Fibroblast of lung (primary cell): ENCODE data around the gene NDUFV1. TPM values are rescaled to one million over a fixed set of nuclear protein-coding genes. Genes with fewer than 3 reads are reported as not detected.

Source experiments
- DNase-seq, 2 donors: peaks; one replicate each; pipeline versions ENCODE4 v3.0.0 to v3.0.0-alpha.2; 2010; ENCODE audit warnings: low read depth in 2 of 2
- H2AFZ ChIP-seq: 2 replicates; pipeline ENCODE4 v1.5.1; 2012; ENCODE audit warnings: low read length, control low read depth, inconsistent platforms
- H3K27ac ChIP-seq: 2 replicates; pipeline ENCODE4 v1.5.1; 2011; ENCODE audit warnings: low read length, control low read depth; ENCODE audit not compliant: insufficient read depth
- H3K27me3 ChIP-seq: 2 replicates; pipeline ENCODE4 v1.5.1; 2011; ENCODE audit warnings: mild to moderate bottlenecking, low read length; ENCODE audit not compliant: control insufficient read depth, insufficient read depth
- H3K36me3 ChIP-seq: 2 replicates; pipeline ENCODE4 v1.5.1; 2011; ENCODE audit warnings: low read length; ENCODE audit not compliant: control insufficient read depth, insufficient read depth
- H3K4me1 ChIP-seq: 2 replicates; pipeline ENCODE4 v1.5.1; 2011; ENCODE audit warnings: low read length; ENCODE audit not compliant: control insufficient read depth, insufficient read depth; ENCODE audit errors: extremely low read depth
- H3K4me2 ChIP-seq: 2 replicates; pipeline ENCODE4 v1.5.1; 2011; ENCODE audit warnings: low read length, control low read depth; ENCODE audit not compliant: insufficient read depth; ENCODE audit errors: extremely low read depth
- H3K4me3 ChIP-seq, 4 experiments: fragments of 200-600 bp in 1 of 4; sonication (generic) in 1 of 4; replicated peaks in 1 of 4; 2 replicates each; pipeline ENCODE4 v1.5.1; 2011 to 2016; ENCODE audit warnings: low read length in 4 of 4, low read depth in 3 of 4, mild to moderate bottlenecking in 3 of 4, control low read depth in 2 of 4, inconsistent platforms in 1 of 4, mixed read lengths in 1 of 4; ENCODE audit not compliant: insufficient read depth in 1 of 4; ENCODE audit errors: control extremely low read depth in 1 of 4
- H3K79me2 ChIP-seq: 2 replicates; pipeline ENCODE4 v1.5.1; 2012; ENCODE audit warnings: mild to moderate bottlenecking, low read length, inconsistent platforms; ENCODE audit not compliant: control insufficient read depth, insufficient read depth
- H3K9ac ChIP-seq: 2 replicates; pipeline ENCODE4 v1.5.1; 2011; ENCODE audit warnings: mild to moderate bottlenecking, low read length, control low read depth; ENCODE audit not compliant: insufficient read depth
- H3K9me3 ChIP-seq: 2 replicates; pipeline ENCODE4 v1.5.1; 2012; ENCODE audit warnings: low read depth, low read length; ENCODE audit not compliant: control insufficient read depth, insufficient read depth
- H4K20me1 ChIP-seq: 2 replicates; pipeline ENCODE4 v1.5.1; 2011; ENCODE audit warnings: low read length; ENCODE audit not compliant: control insufficient read depth, insufficient read depth; ENCODE audit errors: extremely low read depth
- EZH2 ChIP-seq: IDR thresholded peaks from 2 replicates; pipeline ENCODE4 v1.5.1; 2012; ENCODE audit warnings: low read length, control low read depth, mild to moderate bottlenecking; ENCODE audit errors: missing control alignments
- polyA plus RNA-seq, 2 donors: library from polyadenylated mRNA; depleted of rRNA in 1 of 2; stranded (reverse) in 1 of 2; unstranded in 1 of 2; fragments of >200 nt; gene quantifications; 2 replicates each; pipeline ENCODE4 v1.2.1, GENCODE V29; 2011 to 2012; ENCODE audit warnings: missing spikeins in 1 of 2
- total RNA-seq: library from RNA; depleted of rRNA; stranded (reverse); fragments of >200 nt; gene quantifications from 2 replicates; pipeline ENCODE4 v1.2.1, GENCODE V29; 2014
- TF ChIP-seq, protein P1 (sequence below), 2 donors: IDR thresholded peaks in 1 of 2; conservative IDR thresholded peaks in 1 of 2; 1 replicate in 1 of 2; 2 replicates in 1 of 2; pipeline ENCODE4 v1.5.1; 2011 to 2012; ENCODE audit warnings: low read length in 2 of 2, control low read depth in 1 of 2, inconsistent platforms in 1 of 2, low read depth in 1 of 2, mild to moderate bottlenecking in 1 of 2

NDUFV1 gene
- total and polyA plus RNA-seq, 2 donors (not counting 1 experiment from before 2014, with no cell fraction given) = 64.9 to 171 TPM

DNA sequence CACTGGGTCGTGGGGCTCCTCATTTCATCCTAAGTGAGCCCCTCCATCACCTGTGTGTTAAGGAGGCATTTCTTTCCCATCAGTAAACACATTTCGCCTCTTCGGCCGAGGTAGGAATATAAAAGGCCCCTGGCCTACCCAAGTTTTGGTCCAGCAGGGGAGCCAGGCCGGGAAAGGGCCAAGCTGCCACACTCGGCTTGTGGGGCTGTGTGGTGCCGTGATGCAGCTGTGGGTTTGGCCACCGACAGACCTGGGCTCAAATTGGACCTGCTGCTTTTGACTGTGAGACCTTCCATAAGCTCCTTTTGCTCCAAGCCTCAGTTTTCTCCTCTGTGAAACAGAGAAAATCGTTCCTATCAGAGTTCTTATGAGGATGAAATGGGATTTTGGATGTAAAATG lies 771 bp downstream of the NDUFV1 start:
- DNase-seq = no peak
- Histone ChIP-seq H3K79me2 (peaks cover 9% of the 10 kb centered on the region), H3K4me2 (peak overlapping the region; percentile 99), H3K27me3 (no peaks in the 10 kb centered on the region), H3K9me3 (no peaks in the 10 kb centered on the region), H2AFZ (peak overlapping the region; percentile 78), H3K4me3 (peak overlapping the region; percentile 85 to 100 (median 96)), H3K9ac (peak overlapping the region; percentile 96), H4K20me1 (no peaks in the 10 kb centered on the region), H3K4me1 (peaks cover 12% of the 10 kb centered on the region), H3K36me3 (peaks cover 12% of the 10 kb centered on the region), H3K27ac (peak overlapping the region; percentile 90)
- TF ChIP-seq, protein P1, sequence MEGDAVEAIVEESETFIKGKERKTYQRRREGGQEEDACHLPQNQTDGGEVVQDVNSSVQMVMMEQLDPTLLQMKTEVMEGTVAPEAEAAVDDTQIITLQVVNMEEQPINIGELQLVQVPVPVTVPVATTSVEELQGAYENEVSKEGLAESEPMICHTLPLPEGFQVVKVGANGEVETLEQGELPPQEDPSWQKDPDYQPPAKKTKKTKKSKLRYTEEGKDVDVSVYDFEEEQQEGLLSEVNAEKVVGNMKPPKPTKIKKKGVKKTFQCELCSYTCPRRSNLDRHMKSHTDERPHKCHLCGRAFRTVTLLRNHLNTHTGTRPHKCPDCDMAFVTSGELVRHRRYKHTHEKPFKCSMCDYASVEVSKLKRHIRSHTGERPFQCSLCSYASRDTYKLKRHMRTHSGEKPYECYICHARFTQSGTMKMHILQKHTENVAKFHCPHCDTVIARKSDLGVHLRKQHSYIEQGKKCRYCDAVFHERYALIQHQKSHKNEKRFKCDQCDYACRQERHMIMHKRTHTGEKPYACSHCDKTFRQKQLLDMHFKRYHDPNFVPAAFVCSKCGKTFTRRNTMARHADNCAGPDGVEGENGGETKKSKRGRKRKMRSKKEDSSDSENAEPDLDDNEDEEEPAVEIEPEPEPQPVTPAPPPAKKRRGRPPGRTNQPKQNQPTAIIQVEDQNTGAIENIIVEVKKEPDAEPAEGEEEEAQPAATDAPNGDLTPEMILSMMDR (conservative IDR thresholded peaks at IDR 0.05 in 1 of 2, IDR thresholded peaks at IDR 0.05 in 1 of 2; ENCODE audit: low read depth in 1 of 2, low read length in 2 of 2) = no peak
- TF ChIP-seq EZH2 = no peak

DNA sequence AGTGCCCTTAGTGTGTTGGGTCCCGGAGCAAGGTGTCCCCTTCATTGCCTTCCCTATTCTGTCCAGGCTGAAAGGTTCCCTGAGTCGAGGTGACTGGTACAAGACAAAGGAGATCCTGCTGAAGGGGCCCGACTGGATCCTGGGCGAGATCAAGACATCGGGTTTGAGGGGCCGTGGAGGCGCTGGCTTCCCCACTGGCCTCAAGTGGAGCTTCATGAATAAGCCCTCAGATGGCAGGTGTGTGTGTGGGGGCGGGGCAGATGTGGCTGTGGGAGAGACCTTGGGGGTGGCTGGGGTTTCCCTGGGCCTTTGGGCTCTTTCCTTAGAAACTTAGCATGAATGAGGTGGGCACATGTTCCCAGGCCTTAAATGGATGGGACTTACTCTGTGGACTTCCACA lies 1.8 kb downstream of the NDUFV1 start:
- no peak overlapping the region for H3K4me2 ChIP-seq
- H3K4me1 ChIP-seq = peaks cover 12% of the 10 kb centered on the region
- H3K36me3 ChIP-seq = peaks cover 12% of the 10 kb centered on the region
- no peak overlapping the region for H3K27ac ChIP-seq
- H3K4me3 ChIP-seq = no peak overlapping the region
- no peak overlapping the region for H2AFZ ChIP-seq
- H3K27me3 ChIP-seq = no peaks in the 10 kb centered on the region
- H3K79me2 ChIP-seq = peaks cover 9% of the 10 kb centered on the region
- no peaks in the 10 kb centered on the region for H3K9me3 ChIP-seq
- H4K20me1 ChIP-seq = no peaks in the 10 kb centered on the region
- TF ChIP-seq, protein P1 (conservative IDR thresholded peaks at IDR 0.05 in 1 of 2, IDR thresholded peaks at IDR 0.05 in 1 of 2; ENCODE audit: low read depth in 1 of 2, low read length in 2 of 2) = no peak
- no peak for TF ChIP-seq EZH2
- DNase-seq = no peak
- H3K9ac ChIP-seq = no peak overlapping the region

DNA sequence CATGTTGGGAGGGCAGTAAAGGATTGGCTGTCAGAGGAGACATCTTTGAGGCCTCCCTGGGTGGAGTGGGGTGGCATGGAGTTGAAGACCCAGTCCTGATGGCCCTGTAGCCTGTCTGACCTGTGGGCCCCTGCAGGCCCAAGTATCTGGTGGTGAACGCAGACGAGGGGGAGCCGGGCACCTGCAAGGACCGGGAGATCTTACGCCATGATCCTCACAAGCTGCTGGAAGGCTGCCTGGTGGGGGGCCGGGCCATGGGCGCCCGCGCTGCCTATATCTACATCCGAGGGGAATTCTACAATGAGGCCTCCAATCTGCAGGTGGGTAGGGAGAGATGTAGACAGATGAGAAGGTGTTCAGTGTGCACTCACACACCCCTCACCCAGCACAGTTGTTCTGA lies 2.6 kb downstream of the NDUFV1 start:
- Histone ChIP-seq H3K36me3 (peaks cover 12% of the 10 kb centered on the region), H3K9me3 (no peaks in the 10 kb centered on the region), H3K4me1 (peaks cover 12% of the 10 kb centered on the region), H3K27me3 (no peaks in the 10 kb centered on the region), H3K9ac (no peak overlapping the region), H4K20me1 (no peaks in the 10 kb centered on the region), H3K4me3 (no peak overlapping the region), H2AFZ (no peak overlapping the region), H3K27ac (no peak overlapping the region), H3K79me2 (peaks cover 9% of the 10 kb centered on the region), H3K4me2 (no peak overlapping the region)
- TF ChIP-seq EZH2 = no peak
- TF ChIP-seq, protein P1 (conservative IDR thresholded peaks at IDR 0.05 in 1 of 2, IDR thresholded peaks at IDR 0.05 in 1 of 2; ENCODE audit: low read depth in 1 of 2, low read length in 2 of 2) = no peak
- no peak for DNase-seq
